ENCODE results near the gene ZNF483. TPM values are rescaled to one million over a fixed set of nuclear protein-coding genes. Genes with fewer than 3 reads are reported as not detected.

The ZNF483 gene
- 24.0 TPM for total RNA-seq (ENCODE audit: unreplicated experiment)
- long read RNA-seq, partial matches to known transcripts: 1 of 4 reads
- long read RNA-seq, other reads (novel, unspliced or antisense): 1 of 4 reads

DNA sequence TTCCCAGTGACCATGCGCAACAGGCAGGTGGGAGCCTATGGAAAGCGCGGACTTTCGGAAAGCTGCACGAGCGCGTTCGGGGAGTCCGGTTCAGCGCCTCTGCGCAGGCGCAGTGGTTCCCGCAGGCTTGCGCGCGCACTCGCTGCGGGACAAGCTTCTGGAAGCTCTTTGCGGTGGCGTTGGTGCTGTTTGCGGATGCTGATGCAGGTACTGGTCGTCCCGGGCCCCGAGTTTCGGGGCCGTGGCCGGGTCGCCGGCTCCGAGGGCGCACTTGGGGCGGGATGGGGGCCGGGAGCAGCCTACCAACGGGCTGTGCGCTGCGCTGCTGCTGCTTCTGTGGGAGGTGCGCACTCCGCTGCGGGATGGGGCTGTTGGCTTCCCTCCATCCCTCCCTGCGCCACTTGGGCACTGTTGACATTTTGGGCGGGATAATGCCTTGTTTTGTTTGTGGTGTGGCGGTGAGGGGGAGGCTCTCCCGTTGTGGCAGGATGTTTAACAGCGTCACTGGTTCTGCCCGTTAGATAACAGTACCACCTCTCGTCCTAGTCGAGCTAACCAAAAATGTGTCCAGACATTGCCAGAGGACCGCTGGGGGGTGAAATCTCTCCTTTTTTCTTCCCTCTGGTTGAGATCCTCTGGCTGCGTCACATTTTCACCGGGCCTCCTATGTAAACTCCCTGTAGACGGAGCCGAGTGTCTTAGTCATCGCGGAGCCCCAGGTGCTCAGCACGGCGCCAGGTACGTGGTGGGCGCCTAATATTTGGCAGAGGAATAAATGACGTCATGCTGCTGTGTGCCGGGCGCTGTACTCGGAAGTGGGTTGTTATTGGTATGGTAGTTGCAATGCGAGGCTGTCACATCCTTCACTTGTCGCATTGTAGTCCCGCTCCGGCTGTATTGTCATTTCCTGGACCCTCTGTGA is at the start of gene ZNF483:
Gene ZNF483 (plus strand): TSS at position 124 of the 922 bp plus-strand sequence. CDS start 2,217 bp downstream, outside the sequence.
- Mint-ChIP-seq H3K4me3 (ENCODE audit: unreplicated experiment) (peak within 1 kb of the TSS; percentile 96), H3K36me3 (ENCODE audit: low read depth, unreplicated experiment) (peaks cover 19% of the 10 kb centered on the region), H3K4me1 (ENCODE audit: unreplicated experiment) (peaks cover 48% of the 10 kb centered on the region), H3K27me3 (ENCODE audit: unreplicated experiment) (peaks cover 13% of the 10 kb centered on the region), H3K9me3 (ENCODE audit: unreplicated experiment) (no peaks in the 10 kb centered on the region), H3K27ac (ENCODE audit: unreplicated experiment) (peak within 1 kb of the TSS; percentile 73)
- DNase-seq (ENCODE audit: low spot score): peak; percentile 90
- TF ChIP-seq, protein P1, sequence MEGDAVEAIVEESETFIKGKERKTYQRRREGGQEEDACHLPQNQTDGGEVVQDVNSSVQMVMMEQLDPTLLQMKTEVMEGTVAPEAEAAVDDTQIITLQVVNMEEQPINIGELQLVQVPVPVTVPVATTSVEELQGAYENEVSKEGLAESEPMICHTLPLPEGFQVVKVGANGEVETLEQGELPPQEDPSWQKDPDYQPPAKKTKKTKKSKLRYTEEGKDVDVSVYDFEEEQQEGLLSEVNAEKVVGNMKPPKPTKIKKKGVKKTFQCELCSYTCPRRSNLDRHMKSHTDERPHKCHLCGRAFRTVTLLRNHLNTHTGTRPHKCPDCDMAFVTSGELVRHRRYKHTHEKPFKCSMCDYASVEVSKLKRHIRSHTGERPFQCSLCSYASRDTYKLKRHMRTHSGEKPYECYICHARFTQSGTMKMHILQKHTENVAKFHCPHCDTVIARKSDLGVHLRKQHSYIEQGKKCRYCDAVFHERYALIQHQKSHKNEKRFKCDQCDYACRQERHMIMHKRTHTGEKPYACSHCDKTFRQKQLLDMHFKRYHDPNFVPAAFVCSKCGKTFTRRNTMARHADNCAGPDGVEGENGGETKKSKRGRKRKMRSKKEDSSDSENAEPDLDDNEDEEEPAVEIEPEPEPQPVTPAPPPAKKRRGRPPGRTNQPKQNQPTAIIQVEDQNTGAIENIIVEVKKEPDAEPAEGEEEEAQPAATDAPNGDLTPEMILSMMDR (IDR thresholded peaks at IDR 0.05; ENCODE audit: unreplicated experiment): no peak

DNA sequence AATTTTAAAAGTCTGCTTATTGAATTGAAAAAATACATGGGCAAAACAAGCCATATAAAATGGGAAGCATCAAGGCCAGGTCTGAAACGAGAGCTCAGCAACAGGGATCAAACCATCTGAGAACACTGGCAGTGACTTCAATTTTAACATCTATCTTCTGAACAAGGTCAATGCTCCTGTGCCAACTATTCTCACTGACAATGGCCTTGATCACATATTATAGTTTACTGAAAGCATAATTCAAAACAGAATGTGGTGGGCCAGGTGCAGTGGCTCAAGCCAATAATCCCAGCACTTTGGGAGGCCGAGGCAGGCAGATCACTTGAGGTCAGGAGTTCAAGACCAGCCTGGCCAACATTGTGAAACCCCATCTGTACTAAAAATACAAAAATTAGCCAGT is 49.8 kb upstream of the ZNF483 start:
- peaks cover 6% of the 10 kb centered on the region for H3K4me1 Mint-ChIP-seq (ENCODE audit: unreplicated experiment)
- TF ChIP-seq, protein P1 (IDR thresholded peaks at IDR 0.05; ENCODE audit: unreplicated experiment): no peak
- H3K27me3 Mint-ChIP-seq (ENCODE audit: unreplicated experiment): no peaks in the 10 kb centered on the region
- H3K4me3 Mint-ChIP-seq (ENCODE audit: unreplicated experiment): no peak overlapping the region
- no peak overlapping the region for H3K27ac Mint-ChIP-seq (ENCODE audit: unreplicated experiment)
- H3K9me3 Mint-ChIP-seq (ENCODE audit: unreplicated experiment): no peaks in the 10 kb centered on the region
- H3K36me3 Mint-ChIP-seq (ENCODE audit: low read depth, unreplicated experiment): no peaks in the 10 kb centered on the region
- DNase-seq (ENCODE audit: low spot score): no peak

DNA sequence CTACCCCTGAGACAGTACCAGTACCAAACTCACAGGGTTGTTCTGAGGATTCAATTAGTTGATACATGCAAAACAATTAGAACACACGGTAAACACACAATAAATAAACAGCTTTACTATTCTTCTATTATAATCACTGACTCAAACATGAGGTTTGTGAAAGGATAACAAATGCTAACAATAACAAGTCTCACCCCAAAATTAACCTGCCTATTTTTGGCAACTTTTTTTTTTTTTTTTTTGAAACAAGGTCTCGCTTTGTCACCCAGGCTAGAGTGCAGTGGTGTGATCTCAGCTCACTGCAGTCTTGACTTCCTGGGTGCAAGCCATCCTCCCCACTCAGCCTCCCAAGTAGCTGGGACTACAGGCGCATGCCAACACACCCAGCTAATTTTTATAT is 47.3 kb upstream of the ZNF483 start:
- no peaks in the 10 kb centered on the region for H3K36me3 Mint-ChIP-seq (ENCODE audit: low read depth, unreplicated experiment)
- H3K9me3 Mint-ChIP-seq (ENCODE audit: unreplicated experiment): no peaks in the 10 kb centered on the region
- TF ChIP-seq, protein P1 (IDR thresholded peaks at IDR 0.05; ENCODE audit: unreplicated experiment): no peak
- H3K4me1 Mint-ChIP-seq (ENCODE audit: unreplicated experiment): peaks cover 16% of the 10 kb centered on the region
- H3K4me3 Mint-ChIP-seq (ENCODE audit: unreplicated experiment): no peak overlapping the region
- no peak overlapping the region for H3K27ac Mint-ChIP-seq (ENCODE audit: unreplicated experiment)
- peaks cover 7% of the 10 kb centered on the region for H3K27me3 Mint-ChIP-seq (ENCODE audit: unreplicated experiment)
- no peak for DNase-seq (ENCODE audit: low spot score)

DNA sequence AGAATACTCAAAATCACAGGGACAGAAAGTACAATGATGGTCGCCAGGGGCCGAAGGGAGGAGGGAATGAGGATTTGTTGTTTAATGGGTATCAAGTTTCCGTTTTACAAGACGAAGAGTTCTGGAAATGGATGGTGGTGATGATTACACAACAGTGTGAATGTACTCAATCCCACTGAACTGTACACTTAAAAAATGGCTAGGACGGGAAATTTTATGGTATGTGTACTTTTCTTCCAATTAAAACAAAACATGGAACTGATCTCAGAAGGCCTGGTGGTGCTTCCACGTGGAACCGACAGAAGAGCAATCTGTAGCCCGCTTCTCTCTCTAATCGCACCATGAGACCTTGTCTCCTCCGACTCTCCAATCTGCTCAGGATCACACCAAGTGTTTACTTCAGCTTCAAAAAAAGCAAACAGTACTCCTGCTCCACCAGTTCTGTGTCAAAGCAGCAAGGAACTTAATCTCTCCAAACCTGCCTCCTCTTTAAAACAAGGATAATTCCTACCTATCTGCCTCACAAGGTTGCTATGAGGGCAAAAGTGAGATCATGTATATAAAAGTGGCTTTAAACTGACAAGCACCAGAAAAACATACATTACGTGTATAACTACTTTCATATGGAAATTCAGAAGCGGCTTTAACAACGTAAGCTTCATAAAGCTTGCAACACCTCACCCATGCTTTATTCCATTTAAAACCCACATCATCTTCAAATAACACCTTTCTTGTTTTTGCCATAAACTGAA is 42.9 kb upstream of the ZNF483 start:
- H3K9me3 Mint-ChIP-seq (ENCODE audit: unreplicated experiment): no peaks in the 10 kb centered on the region
- H3K27me3 Mint-ChIP-seq (ENCODE audit: unreplicated experiment): peaks cover 8% of the 10 kb centered on the region
- H3K4me3 Mint-ChIP-seq (ENCODE audit: unreplicated experiment): peak overlapping the region; percentile 93
- peaks cover 19% of the 10 kb centered on the region for H3K4me1 Mint-ChIP-seq (ENCODE audit: unreplicated experiment)
- DNase-seq (ENCODE audit: low spot score): no peak
- TF ChIP-seq, protein P1 (IDR thresholded peaks at IDR 0.05; ENCODE audit: unreplicated experiment): no peak
- peaks cover 4% of the 10 kb centered on the region for H3K36me3 Mint-ChIP-seq (ENCODE audit: low read depth, unreplicated experiment)
- peak overlapping the region; percentile 78 for H3K27ac Mint-ChIP-seq (ENCODE audit: unreplicated experiment)
